ENCODE measurements around the gene ASL.
"Not testable (repeated sequence)": the region's sequence is repeated elsewhere in the genome, so short reads cannot be mapped to it uniquely, and the experiment has no call there.

The ASL gene

GRCh38 chr7:66099551-66100407, 24.2 kb downstream of the ASL start:
- no peaks in the 10 kb centered on the region for H3K36me3 ChIP-seq (ENCODE audit: control insufficient read depth, insufficient read depth, low read length)
- H3K4me3 ChIP-seq (replicated peaks; ENCODE audit: low read depth, low read length), result peak overlapping the region; percentile 63
- no peak for DNase-seq (ENCODE audit: extremely low read depth, insufficient read length)
- no peak for TF ChIP-seq CTCF (IDR thresholded peaks at IDR 0.05; ENCODE audit: insufficient read depth, low read length, poor library complexity, severe bottlenecking)
- no peaks in the 10 kb centered on the region for H3K27me3 ChIP-seq (replicated peaks; ENCODE audit: control insufficient read depth, insufficient read depth, low read length)

GRCh38 chr7:66100408-66101050, 24.9 kb downstream of the ASL start:
- TF ChIP-seq CTCF (IDR thresholded peaks at IDR 0.05; ENCODE audit: insufficient read depth, low read length, poor library complexity, severe bottlenecking), result no peak
- H3K27me3 ChIP-seq (replicated peaks; ENCODE audit: control insufficient read depth, insufficient read depth, low read length), result no peaks in the 10 kb centered on the region
- H3K4me3 ChIP-seq (replicated peaks; ENCODE audit: low read depth, low read length), result peak overlapping the region; percentile 63
- no peak for DNase-seq (ENCODE audit: extremely low read depth, insufficient read length)
- no peaks in the 10 kb centered on the region for H3K36me3 ChIP-seq (ENCODE audit: control insufficient read depth, insufficient read depth, low read length)

- not testable (repeated sequence) for H3K36me3 ChIP-seq (ENCODE audit: control insufficient read depth, insufficient read depth, low read length); DNase-seq (ENCODE audit: extremely low read depth, insufficient read length); H3K4me3 ChIP-seq (replicated peaks; ENCODE audit: low read depth, low read length); H3K27me3 ChIP-seq (replicated peaks; ENCODE audit: control insufficient read depth, insufficient read depth, low read length)
Measured at GRCh38 chr7:66102168-66102567, 26.5 kb downstream of the ASL start.

- not testable (repeated sequence) for H3K27me3 ChIP-seq (replicated peaks; ENCODE audit: control insufficient read depth, insufficient read depth, low read length); H3K4me3 ChIP-seq (replicated peaks; ENCODE audit: low read depth, low read length); DNase-seq (ENCODE audit: extremely low read depth, insufficient read length); H3K36me3 ChIP-seq (ENCODE audit: control insufficient read depth, insufficient read depth, low read length)
Measured at GRCh38 chr7:66103994-66104393, 28.4 kb downstream of the ASL start.

GRCh38 chr7:66105263-66105748, 29.7 kb downstream of the ASL start:
- Histone ChIP-seq H3K27me3 (replicated peaks; ENCODE audit: control insufficient read depth, insufficient read depth, low read length) (no peaks in the 10 kb centered on the region), H3K36me3 (ENCODE audit: control insufficient read depth, insufficient read depth, low read length) (no peaks in the 10 kb centered on the region), H3K4me3 (replicated peaks; ENCODE audit: low read depth, low read length) (no peak overlapping the region)
- no peak for TF ChIP-seq CTCF (IDR thresholded peaks at IDR 0.05; ENCODE audit: insufficient read depth, low read length, poor library complexity, severe bottlenecking)
- DNase-seq (ENCODE audit: extremely low read depth, insufficient read length), result no peak

GRCh38 chr7:66108410-66108809, 32.8 kb downstream of the ASL start:
- H3K27me3 ChIP-seq (replicated peaks; ENCODE audit: control insufficient read depth, insufficient read depth, low read length); H3K36me3 ChIP-seq (ENCODE audit: control insufficient read depth, insufficient read depth, low read length); DNase-seq (ENCODE audit: extremely low read depth, insufficient read length); H3K4me3 ChIP-seq (replicated peaks; ENCODE audit: low read depth, low read length): not testable (repeated sequence)

GRCh38 chr7:66110856-66111255, 35.2 kb downstream of the ASL start:
- H3K4me3 ChIP-seq (replicated peaks; ENCODE audit: low read depth, low read length), result no peak overlapping the region
- no peaks in the 10 kb centered on the region for H3K27me3 ChIP-seq (replicated peaks; ENCODE audit: control insufficient read depth, insufficient read depth, low read length)
- no peaks in the 10 kb centered on the region for H3K36me3 ChIP-seq (ENCODE audit: control insufficient read depth, insufficient read depth, low read length)
- TF ChIP-seq CTCF (IDR thresholded peaks at IDR 0.05; ENCODE audit: insufficient read depth, low read length, poor library complexity, severe bottlenecking), result no peak
- no peak for DNase-seq (ENCODE audit: extremely low read depth, insufficient read length)
